Stomach smooth muscle (tissue), 2 donors: ENCODE results near the gene ENTPD6.
"Not testable (repeated sequence)": the region's sequence is repeated elsewhere in the genome, so short reads cannot be mapped to it uniquely, and the experiment has no call there.

Experiments used
- H3K27ac ChIP-seq: one replicate; pipeline ENCODE4 v1.7.0; 2013; ENCODE audit warnings: mild to moderate bottlenecking, low read length, inconsistent platforms
- H3K27me3 ChIP-seq, 2 donors: one replicate each; pipeline ENCODE4 v1.7.0; 2013; ENCODE audit warnings: low read length in 2 of 2; ENCODE audit not compliant: insufficient read depth in 2 of 2, control insufficient read depth in 1 of 2
- H3K36me3 ChIP-seq, 2 donors: one replicate each; pipeline ENCODE4 v1.7.0; 2013; ENCODE audit warnings: low read length in 2 of 2; ENCODE audit not compliant: control insufficient read depth in 2 of 2, insufficient read depth in 2 of 2
- H3K4me1 ChIP-seq: one replicate; pipeline ENCODE4 v1.7.0; 2013; ENCODE audit warnings: low read length; ENCODE audit not compliant: control insufficient read depth, insufficient read depth
- H3K4me3 ChIP-seq, 2 donors: one replicate each; pipeline ENCODE4 v1.7.0; 2013; ENCODE audit warnings: low read length in 2 of 2
- H3K9ac ChIP-seq, 2 donors: one replicate each; pipeline ENCODE4 v1.7.0; 2013; ENCODE audit warnings: low read length in 2 of 2, mild to moderate bottlenecking in 1 of 2
- H3K9me3 ChIP-seq, 2 donors: one replicate each; pipeline ENCODE4 v1.7.0; 2013; ENCODE audit warnings: low read length in 2 of 2; ENCODE audit not compliant: control insufficient read depth in 2 of 2
- donor health status: healthy.
- donor health status: Pancreatic carcinoma.

The ENTPD6 gene

GRCh38 chr20:25259788-25260254 lies 64.3 kb downstream of the ENTPD6 start:
- Histone ChIP-seq H3K4me1 (peaks cover 24% of the 10 kb centered on the region), H3K27me3 (no peaks in the 10 kb centered on the region), H3K9ac (no peak overlapping the region), H3K27ac (no peak overlapping the region), H3K36me3 (peaks cover 17 to 24% of the 10 kb centered on the region in 2 donors), H3K4me3 (no peak overlapping the region), H3K9me3 (no peaks in the 10 kb centered on the region)

GRCh38 chr20:25260770-25261437 lies 65.4 kb downstream of the ENTPD6 start:
- Histone ChIP-seq H3K36me3 (peaks cover 17 to 19% of the 10 kb centered on the region in 2 donors), H3K4me1 (peaks cover 14% of the 10 kb centered on the region)
- H3K9me3 ChIP-seq, H3K9ac ChIP-seq, H3K4me3 ChIP-seq, H3K27ac ChIP-seq, H3K27me3 ChIP-seq: not testable (repeated sequence)

- Histone ChIP-seq H3K27ac (no peak overlapping the region), H3K4me3 (no peak overlapping the region), H3K27me3 (no peaks in the 10 kb centered on the region), H3K9me3 (no peaks in the 10 kb centered on the region), H3K9ac (no peak overlapping the region), H3K36me3 (peaks cover 27 to 38% of the 10 kb centered on the region in 2 donors), H3K4me1 (peaks cover 21% of the 10 kb centered on the region)
Observed at GRCh38 chr20:25269057-25269832, 73.7 kb downstream of the ENTPD6 start.

GRCh38 chr20:25269833-25270170 lies 74.3 kb downstream of the ENTPD6 start:
- H3K9me3 ChIP-seq: no peaks in the 10 kb centered on the region
- no peak overlapping the region for H3K27ac ChIP-seq
- H3K9ac ChIP-seq: no peak overlapping the region
- H3K27me3 ChIP-seq: no peaks in the 10 kb centered on the region
- H3K36me3 ChIP-seq: peaks cover 32 to 44% of the 10 kb centered on the region in 2 donors
- peaks cover 22% of the 10 kb centered on the region for H3K4me1 ChIP-seq
- no peak overlapping the region for H3K4me3 ChIP-seq

- Histone ChIP-seq H3K9me3 (no peaks in the 10 kb centered on the region), H3K4me1 (peaks cover 22% of the 10 kb centered on the region), H3K9ac (no peak overlapping the region), H3K36me3 (peaks cover 41 to 50% of the 10 kb centered on the region in 2 donors), H3K27ac (peak overlapping the region; percentile 62), H3K27me3 (no peaks in the 10 kb centered on the region), H3K4me3 (no peak overlapping the region)
Observed at GRCh38 chr20:25270829-25271251, 75.3 kb downstream of the ENTPD6 start.

GRCh38 chr20:25271486-25272222 lies 76.1 kb downstream of the ENTPD6 start:
- no peaks in the 10 kb centered on the region for H3K27me3 ChIP-seq
- H3K4me3 ChIP-seq: no peak overlapping the region
- peak overlapping the region; percentile 62 for H3K27ac ChIP-seq
- peaks cover 22% of the 10 kb centered on the region for H3K4me1 ChIP-seq
- no peaks in the 10 kb centered on the region for H3K9me3 ChIP-seq
- H3K36me3 ChIP-seq: peaks cover 41 to 52% of the 10 kb centered on the region in 2 donors
- no peak overlapping the region for H3K9ac ChIP-seq

GRCh38 chr20:25272223-25273000 lies 76.9 kb downstream of the ENTPD6 start:
- Histone ChIP-seq H3K9me3 (no peaks in the 10 kb centered on the region), H3K27me3 (no peaks in the 10 kb centered on the region), H3K27ac (peak overlapping the region; percentile 62), H3K36me3 (peaks cover 45 to 59% of the 10 kb centered on the region in 2 donors), H3K9ac (peak overlapping the region in 1 of 2 donors; percentile 1), H3K4me1 (peaks cover 22% of the 10 kb centered on the region), H3K4me3 (no peak overlapping the region)

GRCh38 chr20:25273046-25273445 lies 77.5 kb downstream of the ENTPD6 start:
- Histone ChIP-seq H3K27ac (peak overlapping the region; percentile 62), H3K4me1 (peaks cover 22% of the 10 kb centered on the region), H3K27me3 (no peaks in the 10 kb centered on the region), H3K36me3 (peaks cover 45 to 66% of the 10 kb centered on the region in 2 donors), H3K9ac (peak overlapping the region in 1 of 2 donors; percentile 1), H3K4me3 (no peak overlapping the region), H3K9me3 (no peaks in the 10 kb centered on the region)

GRCh38 chr20:25273541-25274358 lies 78.2 kb downstream of the ENTPD6 start:
- H3K36me3 ChIP-seq: peaks cover 49 to 71% of the 10 kb centered on the region in 2 donors
- H3K27ac ChIP-seq: peak overlapping the region; percentile 62
- H3K27me3 ChIP-seq: no peaks in the 10 kb centered on the region
- H3K9me3 ChIP-seq: no peaks in the 10 kb centered on the region
- H3K4me1 ChIP-seq: peaks cover 22% of the 10 kb centered on the region
- H3K9ac ChIP-seq: peak overlapping the region in 1 of 2 donors; percentile 1
- H3K4me3 ChIP-seq: no peak overlapping the region
